Upper lobe of left lung (tissue), 4 donors: ENCODE data around the gene SDK2.

Experiments
- CTCF ChIP-seq, 6 experiments: fragments of 450-650 bp in 4 of 6; fragments of 200-600 bp in 2 of 6; sonication (generic) in 2 of 6; IDR thresholded peaks; one replicate each; pipeline ENCODE4 v1.5.1; 2016 to 2019; ENCODE audit warnings: antibody characterized with exemption in 6 of 6
- EP300 ChIP-seq, 4 donors: sonication (generic); formaldehyde crosslinking; IDR thresholded peaks; one replicate each; pipeline ENCODE4 v1.5.1; 2017; ENCODE audit warnings: antibody characterized with exemption in 4 of 4, control low read depth in 2 of 4
- POLR2A ChIP-seq, 4 donors: fragments of 450-650 bp; IDR thresholded peaks; one replicate each; pipeline ENCODE4 v1.5.1; 2016 to 2017; ENCODE audit warnings: antibody characterized with exemption in 4 of 4, mild to moderate bottlenecking in 2 of 4
- POLR2AphosphoS5 ChIP-seq, 2 donors: sonication (generic); formaldehyde crosslinking; IDR thresholded peaks; one replicate each; pipeline ENCODE4 v1.5.1; 2017; ENCODE audit warnings: antibody characterized with exemption in 2 of 2

DNA sequence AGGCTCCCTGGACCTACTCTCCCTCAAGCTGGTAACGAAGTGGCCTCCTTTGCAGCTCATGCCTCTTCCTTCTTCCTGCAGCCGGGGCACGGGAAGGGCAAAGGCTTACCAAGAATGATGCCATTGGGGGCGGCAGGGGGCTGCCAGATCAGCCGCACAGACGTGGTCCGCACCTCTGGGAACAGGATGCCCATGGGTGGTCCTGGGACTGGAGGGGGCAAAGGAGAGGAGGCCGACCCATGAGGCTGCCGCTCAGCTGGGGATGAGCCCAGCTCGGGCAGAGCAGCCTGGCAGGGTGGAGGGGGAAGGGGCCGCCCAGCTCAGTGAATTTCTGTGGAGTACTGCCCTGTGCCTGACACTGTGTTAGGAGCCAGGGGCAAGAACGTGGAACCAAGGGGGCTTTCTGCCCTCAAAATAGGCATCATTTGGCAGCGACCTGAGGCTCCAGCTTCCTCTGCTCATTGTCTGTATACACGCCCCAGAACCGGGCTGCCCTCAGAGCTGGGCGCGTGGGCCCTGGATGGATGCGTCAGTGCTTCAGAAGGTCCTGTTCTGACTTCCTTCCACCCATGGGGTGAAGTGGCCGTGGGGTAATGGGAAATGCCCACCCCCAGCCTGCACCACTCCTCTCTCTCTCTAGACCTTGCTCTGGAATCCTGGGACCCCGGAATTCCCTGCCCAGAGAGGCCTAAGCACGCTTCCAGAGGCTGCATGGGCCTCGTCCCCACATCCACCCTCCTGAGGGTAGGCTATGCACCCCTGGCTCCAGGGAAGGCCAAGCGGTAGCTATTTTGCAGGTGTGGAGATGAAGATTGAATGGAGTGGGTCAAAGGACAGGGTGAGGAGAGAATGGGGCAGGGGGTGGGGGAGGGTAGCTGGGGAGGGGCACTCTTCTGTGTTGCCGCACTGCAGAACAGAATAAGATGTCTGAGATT, 252.6 kb downstream of the SDK2 start:
- TF ChIP-seq CTCF (IDR thresholded peaks at IDR 0.05) (no peak), POLR2A (IDR thresholded peaks at IDR 0.05) (no peak), POLR2AphosphoS5 (IDR thresholded peaks at IDR 0.05) (no peak), EP300 (IDR thresholded peaks at IDR 0.05) (no peak)
